Brain microvascular endothelial cell (primary cell): ENCODE measurements around the gene CUL9.

ENCODE experiments used
- DNase-seq: peaks from one replicate; pipeline ENCODE4 v3.0.0-alpha.2; 2020
- H3K27ac ChIP-seq: fragments of 250-450 bp; sonication (Bioruptor Pico); 2 replicates; pipeline ENCODE4 v1.5.1; 2020; ENCODE audit warnings: mild to moderate bottlenecking, moderate library complexity
- H3K27me3 ChIP-seq: fragments of 250-450 bp; sonication (Bioruptor Pico); replicated peaks from 2 replicates; pipeline ENCODE4 v1.5.1; 2020; ENCODE audit warnings: mild to moderate bottlenecking
- H3K36me3 ChIP-seq: fragments of 250-450 bp; sonication (Bioruptor Pico); replicated peaks from 2 replicates; pipeline ENCODE4 v1.5.1; 2020; ENCODE audit warnings: mild to moderate bottlenecking
- H3K4me3 ChIP-seq: 2 replicates; pipeline ENCODE4 v1.5.1; 2011; ENCODE audit warnings: low read depth, mild to moderate bottlenecking, control low read depth, low read length, moderate library complexity
- CTCF ChIP-seq: IDR thresholded peaks from 2 replicates; pipeline ENCODE4 v1.5.1; 2011; ENCODE audit warnings: low read depth, mild to moderate bottlenecking, moderate library complexity, low read length, control low read depth, inconsistent platforms; ENCODE audit errors: missing control alignments
- in situ Hi-C: cut with HindIII; loops from 2 replicates; pipeline ENCODE4 v1.10.0; 2017; ENCODE audit warnings: low sequenced_read_pairs, low pct_ligation_motif_present

The CUL9 gene

GRCh38 chr6:43204271-43205105 lies 22.5 kb downstream of the CUL9 start:
- peaks cover 10% of the 10 kb centered on the region for H3K36me3 ChIP-seq
- no peak overlapping the region for H3K27ac ChIP-seq
- in situ Hi-C loops: no loop called here
- no peaks in the 10 kb centered on the region for H3K27me3 ChIP-seq
- no peak for DNase-seq
- no peak for TF ChIP-seq CTCF
- no peak overlapping the region for H3K4me3 ChIP-seq

GRCh38 chr6:43205849-43206248 lies 23.9 kb downstream of the CUL9 start:
- Histone ChIP-seq H3K27me3 (no peaks in the 10 kb centered on the region), H3K4me3 (no peak overlapping the region), H3K36me3 (peaks cover 1% of the 10 kb centered on the region), H3K27ac (no peak overlapping the region)
- TF ChIP-seq CTCF: no peak
- no peak for DNase-seq
- in situ Hi-C loops: no loop called here

- no peak overlapping the region for H3K4me3 ChIP-seq
- TF ChIP-seq CTCF: no peak
- in situ Hi-C loops: no loop called here
Observed at GRCh38 chr6:43207286-43207685, 25.3 kb downstream of the CUL9 start.

GRCh38 chr6:43211955-43212354 lies 30.0 kb downstream of the CUL9 start:
- peak; percentile 26 for TF ChIP-seq CTCF
- Histone ChIP-seq H3K27ac (no peak overlapping the region), H3K36me3 (no peaks in the 10 kb centered on the region), H3K27me3 (no peaks in the 10 kb centered on the region), H3K4me3 (no peak overlapping the region)
- in situ Hi-C loops: no loop called here
- no peak for DNase-seq

More at GRCh38 chr6:43207286-43207685, 25.3 kb downstream of the CUL9 start:
- no peaks in the 10 kb centered on the region for H3K27me3 ChIP-seq
- H3K27ac ChIP-seq: no peak overlapping the region
- DNase-seq: no peak
- no peaks in the 10 kb centered on the region for H3K36me3 ChIP-seq

GRCh38 chr6:43213431-43213830 lies 31.4 kb downstream of the CUL9 start:
- H3K27me3 ChIP-seq: no peaks in the 10 kb centered on the region
- no peaks in the 10 kb centered on the region for H3K36me3 ChIP-seq
- TF ChIP-seq CTCF: no peak
- no peak overlapping the region for H3K4me3 ChIP-seq
- no peak for DNase-seq
- no peak overlapping the region for H3K27ac ChIP-seq
- in situ Hi-C loops: no loop called here

- no peak overlapping the region for H3K27ac ChIP-seq
- H3K36me3 ChIP-seq: no peaks in the 10 kb centered on the region
- TF ChIP-seq CTCF: no peak
- H3K27me3 ChIP-seq: no peaks in the 10 kb centered on the region
- H3K4me3 ChIP-seq: no peak overlapping the region
- in situ Hi-C loops: no loop called here
- DNase-seq: no peak
Observed at GRCh38 chr6:43215066-43215465, 33.1 kb downstream of the CUL9 start.
